ENCODE data around the gene DDR2.

Gene DDR2

DNA sequence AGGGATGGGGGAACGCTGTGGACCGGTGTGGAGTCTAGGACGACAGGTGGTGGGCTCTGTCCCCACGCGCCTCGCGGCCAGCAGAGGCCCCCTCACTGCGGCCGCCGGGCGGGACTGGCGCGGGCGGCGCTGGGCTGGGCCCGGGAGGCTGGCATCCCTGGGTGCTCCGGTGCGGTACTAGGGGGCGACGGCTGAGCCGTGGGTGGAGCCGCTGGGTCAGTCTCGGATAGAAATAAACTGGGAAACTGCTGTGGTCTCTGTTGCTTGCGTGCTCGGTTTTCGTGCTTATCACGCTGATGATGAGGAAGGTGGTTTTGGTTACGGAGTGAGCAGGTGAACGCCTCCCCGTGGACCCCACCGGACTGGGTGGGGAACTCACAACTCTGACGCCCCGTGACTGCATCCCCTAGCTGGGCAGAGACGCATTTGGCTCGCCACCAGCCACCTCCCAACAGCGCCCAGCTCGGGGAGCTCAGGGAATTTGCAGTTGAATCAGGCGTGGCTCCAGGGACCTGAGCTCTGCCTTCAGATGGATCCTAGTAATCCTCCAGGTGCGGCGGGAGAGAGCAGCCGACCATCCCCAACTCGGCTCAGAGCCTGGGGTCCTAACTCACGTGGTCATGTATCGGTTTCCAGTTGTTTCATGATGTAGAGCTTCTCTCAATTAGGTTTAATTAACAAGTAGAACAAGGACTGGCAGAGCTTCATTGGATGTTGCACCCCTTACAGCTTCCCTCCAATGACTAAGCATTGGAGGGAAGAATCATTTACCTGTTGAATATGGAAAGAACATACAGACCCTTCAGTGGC lies 190.3 kb downstream of the DDR2 start:
- ATAC-seq (ENCODE audit: low read depth) (peak; percentile 73), DNase-seq (ENCODE audit: low spot score) (peak; percentile 43)
- Histone ChIP-seq H3K4me1 (ENCODE audit: insufficient read depth, poor library complexity, severe bottlenecking) (peaks cover 7% of the 10 kb centered on the region), H3K4me3 (ENCODE audit: severe bottlenecking) (peak overlapping the region; percentile 25), H3K36me3 (ENCODE audit: low read depth) (no peaks in the 10 kb centered on the region), H3K27ac (ENCODE audit: poor library complexity, severe bottlenecking) (no peak overlapping the region), H3K27me3 (ENCODE audit: insufficient read depth, poor library complexity, severe bottlenecking) (no peaks in the 10 kb centered on the region), H3K9me3 (ENCODE audit: severe bottlenecking) (no peaks in the 10 kb centered on the region)
- TF ChIP-seq CTCF (IDR thresholded peaks at IDR 0.05; ENCODE audit: poor library complexity, severe bottlenecking): no peak

GRCh38 chr1:162823231-162823630 lies 191.0 kb downstream of the DDR2 start:
- DNase-seq (ENCODE audit: low spot score): no peak
- Histone ChIP-seq H3K9me3 (ENCODE audit: severe bottlenecking) (no peaks in the 10 kb centered on the region), H3K36me3 (ENCODE audit: low read depth) (no peaks in the 10 kb centered on the region), H3K27ac (ENCODE audit: poor library complexity, severe bottlenecking) (no peak overlapping the region), H3K27me3 (ENCODE audit: insufficient read depth, poor library complexity, severe bottlenecking) (no peaks in the 10 kb centered on the region), H3K4me1 (ENCODE audit: insufficient read depth, poor library complexity, severe bottlenecking) (peaks cover 7% of the 10 kb centered on the region), H3K4me3 (ENCODE audit: severe bottlenecking) (no peak overlapping the region)
- TF ChIP-seq CTCF (IDR thresholded peaks at IDR 0.05; ENCODE audit: poor library complexity, severe bottlenecking): no peak
- no peak for ATAC-seq (ENCODE audit: low read depth)

DNA sequence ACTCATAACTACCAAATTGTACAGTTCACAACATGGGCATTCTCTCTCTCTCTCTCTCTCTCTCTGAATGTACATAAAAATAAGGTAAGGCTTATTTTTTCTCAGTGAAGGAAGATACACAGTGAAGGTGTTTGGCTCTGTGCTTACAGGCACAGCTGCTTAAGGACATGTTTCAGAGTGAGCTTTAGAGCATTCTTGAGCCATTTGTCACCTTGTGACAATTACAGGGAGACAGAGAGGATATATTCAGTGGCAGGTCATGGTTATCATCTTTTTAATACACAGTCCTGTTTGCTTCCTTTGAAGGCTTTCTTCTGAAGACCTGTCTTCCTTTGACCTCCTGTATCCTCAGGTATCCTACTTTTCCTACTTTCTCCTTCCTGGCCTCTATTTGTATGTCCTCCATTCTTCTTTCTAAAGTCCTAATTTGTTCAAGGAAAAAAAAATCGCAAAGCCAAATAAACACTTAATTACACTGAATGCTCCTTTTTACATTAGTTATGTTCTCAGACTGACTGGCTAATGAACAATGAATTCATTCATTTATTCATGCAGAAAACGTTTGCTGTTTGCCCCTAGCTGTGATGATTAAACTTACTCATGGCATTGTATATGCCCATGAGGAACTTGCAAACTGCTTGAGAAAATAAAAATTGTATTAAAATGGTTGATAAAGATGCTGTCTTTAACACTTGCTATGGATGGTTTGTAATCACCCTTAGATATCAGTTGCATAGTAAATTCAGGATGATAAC lies 191.7 kb downstream of the DDR2 start:
- no peaks in the 10 kb centered on the region for H3K36me3 ChIP-seq (ENCODE audit: low read depth)
- no peak for TF ChIP-seq CTCF (IDR thresholded peaks at IDR 0.05; ENCODE audit: poor library complexity, severe bottlenecking)
- ATAC-seq (ENCODE audit: low read depth): no peak
- peaks cover 7% of the 10 kb centered on the region for H3K4me1 ChIP-seq (ENCODE audit: insufficient read depth, poor library complexity, severe bottlenecking)
- DNase-seq (ENCODE audit: low spot score): no peak
- H3K4me3 ChIP-seq (ENCODE audit: severe bottlenecking): no peak overlapping the region
- no peaks in the 10 kb centered on the region for H3K27me3 ChIP-seq (ENCODE audit: insufficient read depth, poor library complexity, severe bottlenecking)
- no peaks in the 10 kb centered on the region for H3K9me3 ChIP-seq (ENCODE audit: severe bottlenecking)
- H3K27ac ChIP-seq (ENCODE audit: poor library complexity, severe bottlenecking): no peak overlapping the region

DNA sequence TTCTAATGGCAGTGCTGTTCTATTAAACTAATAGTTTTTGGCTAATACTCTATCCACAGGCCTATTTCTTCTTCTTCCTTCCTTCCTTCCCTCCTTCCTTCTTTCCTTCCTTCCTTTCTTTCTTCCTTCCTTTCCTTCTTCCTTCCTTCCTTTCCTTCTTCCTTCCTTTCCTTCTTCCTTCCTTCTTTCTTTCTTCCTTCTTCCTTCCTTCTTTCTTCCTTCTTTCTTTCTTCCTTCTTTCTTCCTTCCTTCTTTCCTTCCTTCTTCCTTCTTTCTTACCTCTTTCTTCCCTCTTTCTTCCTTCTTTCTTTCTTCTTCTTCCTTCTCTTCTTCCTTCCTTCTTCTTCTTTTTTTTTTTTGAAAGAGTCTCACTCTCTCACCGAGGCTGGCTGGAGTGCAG lies 197.0 kb downstream of the DDR2 start:
- Histone ChIP-seq H3K9me3 (ENCODE audit: severe bottlenecking) (no peaks in the 10 kb centered on the region), H3K27ac (ENCODE audit: poor library complexity, severe bottlenecking) (no peak overlapping the region), H3K4me1 (ENCODE audit: insufficient read depth, poor library complexity, severe bottlenecking) (no peaks in the 10 kb centered on the region), H3K36me3 (ENCODE audit: low read depth) (no peaks in the 10 kb centered on the region), H3K27me3 (ENCODE audit: insufficient read depth, poor library complexity, severe bottlenecking) (no peaks in the 10 kb centered on the region), H3K4me3 (ENCODE audit: severe bottlenecking) (no peak overlapping the region)
- no peak for DNase-seq (ENCODE audit: low spot score)
- no peak for TF ChIP-seq CTCF (IDR thresholded peaks at IDR 0.05; ENCODE audit: poor library complexity, severe bottlenecking)
- no peak for ATAC-seq (ENCODE audit: low read depth)

Measured in RWPE2 (cell line).